NCI-H1048 (cell line): ENCODE measurements around the gene EYA2.

Source experiments
- DNase-seq: peaks from one replicate; lab custom pipeline; 2025; lab: John Stamatoyannopoulos, UW

EYA2 gene

GRCh38 chr20:47007826-47008655 lies 113.4 kb downstream of the EYA2 start:
- no peak for DNase-seq

- DNase-seq: no peak
Observed at GRCh38 chr20:47008842-47009518, 114.3 kb downstream of the EYA2 start.

GRCh38 chr20:47009784-47010183 lies 115.1 kb downstream of the EYA2 start:
- DNase-seq: no peak

GRCh38 chr20:47011984-47012383 lies 117.3 kb downstream of the EYA2 start:
- DNase-seq: no peak

GRCh38 chr20:47013606-47014005 lies 119.0 kb downstream of the EYA2 start:
- DNase-seq: no peak

GRCh38 chr20:47016068-47016664 lies 121.5 kb downstream of the EYA2 start:
- no peak for DNase-seq

GRCh38 chr20:47018381-47018780 lies 123.7 kb downstream of the EYA2 start:
- no peak for DNase-seq

- DNase-seq: no peak
Observed at GRCh38 chr20:47019121-47019824, 124.6 kb downstream of the EYA2 start.

- no peak for DNase-seq
Observed at GRCh38 chr20:47020231-47020630, 125.6 kb downstream of the EYA2 start.

- DNase-seq: no peak
Observed at GRCh38 chr20:47021850-47022249, 127.2 kb downstream of the EYA2 start.

GRCh38 chr20:47024461-47024937 lies 129.9 kb downstream of the EYA2 start:
- DNase-seq: no peak

- no peak for DNase-seq
Observed at GRCh38 chr20:47027042-47027441, 132.4 kb downstream of the EYA2 start.

- no peak for DNase-seq
Observed at GRCh38 chr20:47027456-47027855, 132.8 kb downstream of the EYA2 start.

- no peak for DNase-seq
Observed at GRCh38 chr20:47028487-47028886, 133.8 kb downstream of the EYA2 start.

GRCh38 chr20:47029845-47030244 lies 135.2 kb downstream of the EYA2 start:
- no peak for DNase-seq

GRCh38 chr20:47030271-47030810 lies 135.7 kb downstream of the EYA2 start:
- no peak for DNase-seq

- DNase-seq: no peak
Observed at GRCh38 chr20:47031004-47031403, 136.4 kb downstream of the EYA2 start.

GRCh38 chr20:47031821-47032220 lies 137.2 kb downstream of the EYA2 start:
- no peak for DNase-seq

GRCh38 chr20:47032933-47033578 lies 138.4 kb downstream of the EYA2 start:
- DNase-seq: no peak

- DNase-seq: no peak
Observed at GRCh38 chr20:47033665-47034064, 139.0 kb downstream of the EYA2 start.

- no peak for DNase-seq
Observed at GRCh38 chr20:47035026-47035590, 140.5 kb downstream of the EYA2 start.
